ENCODE data around the gene PPP4R1.

The PPP4R1 gene

GRCh38 chr18:9539938-9540337, 74.4 kb downstream of the PPP4R1 start:
- no peak for DNase-seq

GRCh38 chr18:9539283-9539682, 75.1 kb downstream of the PPP4R1 start:
- no peak for DNase-seq

GRCh38 chr18:9537677-9538076, 76.7 kb downstream of the PPP4R1 start:
- DNase-seq: no peak

GRCh38 chr18:9536354-9537152, 77.8 kb downstream of the PPP4R1 start:
- DNase-seq: no peak

GRCh38 chr18:9535430-9535991, 78.8 kb downstream of the PPP4R1 start:
- no peak for DNase-seq

GRCh38 chr18:9534844-9535243, 79.5 kb downstream of the PPP4R1 start:
- DNase-seq: no peak

GRCh38 chr18:9531791-9532410, 82.5 kb downstream of the PPP4R1 start:
- no peak for DNase-seq

- DNase-seq: peak; percentile 29 to 66
These were observed 83.9 kb downstream of the PPP4R1 start for GRCh38 chr18:9530226-9531009.

- no peak for DNase-seq
These were observed 87.9 kb downstream of the PPP4R1 start for GRCh38 chr18:9526458-9526857.

- no peak for DNase-seq
These were observed 91.4 kb downstream of the PPP4R1 start for GRCh38 chr18:9522952-9523351.

- no peak for DNase-seq
These were observed 92.6 kb downstream of the PPP4R1 start for GRCh38 chr18:9521770-9522169.

- DNase-seq: no peak
These were observed 93.7 kb downstream of the PPP4R1 start for GRCh38 chr18:9520666-9521065.

- DNase-seq: no peak
These were observed 95.0 kb downstream of the PPP4R1 start for GRCh38 chr18:9519399-9519798.

- DNase-seq: no peak
These were observed 96.5 kb downstream of the PPP4R1 start for GRCh38 chr18:9517869-9518268.

GRCh38 chr18:9516437-9517064, 97.8 kb downstream of the PPP4R1 start:
- DNase-seq: peak; percentile 26 to 78

- no peak for DNase-seq
These were observed 100.3 kb downstream of the PPP4R1 start for GRCh38 chr18:9513971-9514512.

- no peak for DNase-seq
These were observed 105.8 kb downstream of the PPP4R1 start for GRCh38 chr18:9508446-9509025.

GRCh38 chr18:9507565-9508088, 106.7 kb downstream of the PPP4R1 start:
- no peak for DNase-seq

- no peak for DNase-seq
These were observed 108.1 kb downstream of the PPP4R1 start for GRCh38 chr18:9506046-9506792.

Data from inflammatory macrophage treated with lipopolysaccharide for 1 hour (primary cell).